Transverse colon (tissue), 3 donors: ENCODE data around the gene RBBP8NL.

ENCODE experiments used
- CTCF ChIP-seq, 5 experiments: fragments of 200-600 bp in 3 of 5; fragments of 450-650 bp in 2 of 5; sonication (generic) in 3 of 5; IDR thresholded peaks; 1 replicate in 2 of 5; 2 replicates in 3 of 5; pipeline ENCODE4 v1.5.1; 2016 to 2017; ENCODE audit warnings: antibody characterized with exemption in 5 of 5, inconsistent platforms in 3 of 5, mild to moderate bottlenecking in 2 of 5, moderate library complexity in 1 of 5
- POLR2A ChIP-seq: fragments of 450-650 bp; IDR thresholded peaks from one replicate; pipeline ENCODE4 v1.6.1; 2016; ENCODE audit warnings: antibody characterized with exemption, mild to moderate bottlenecking, moderate library complexity

GRCh38 chr20:62428002-62428372 lies 648 bp upstream of the RBBP8NL start:
- TF ChIP-seq CTCF (IDR thresholded peaks at IDR 0.05) (no peak), POLR2A (no peak)
